Right lobe of liver (tissue), 6 donors: ENCODE results near the gene ABHD12. TPM values are rescaled to one million over a fixed set of nuclear protein-coding genes. Genes with fewer than 3 reads are reported as not detected.

Experiments
- ATAC-seq, 4 donors: fragments of 200-7000 bp; cut with Tn5 transposase; one replicate each; pipeline ENCODE4 v1.9.1; 2020; ENCODE audit warnings: mild to moderate bottlenecking in 4 of 4, moderate library complexity in 4 of 4
- DNase-seq, 3 donors: peaks; one replicate each; pipeline ENCODE4 v3.0.0-alpha.2; 2020
- H3K27ac ChIP-seq, 3 donors: fragments of 200-600 bp; one replicate each; pipeline ENCODE4 v1.8.0; 2022
- H3K27me3 ChIP-seq, 2 donors: fragments of 200-600 bp; one replicate each; pipeline ENCODE4 v1.8.0; 2022
- H3K36me3 ChIP-seq, 4 donors: fragments of 200-600 bp; sonication (generic) in 1 of 4; one replicate each; pipeline versions ENCODE4 v1.5.1 to v1.8.0; 2017 to 2022; ENCODE audit warnings: control low read depth in 1 of 4
- H3K4me1 ChIP-seq, 4 donors: fragments of 200-600 bp; sonication (generic) in 1 of 4; one replicate each; pipeline versions ENCODE4 v1.5.1 to v1.8.0; 2017 to 2022; ENCODE audit warnings: control low read depth in 1 of 4
- H3K4me3 ChIP-seq, 3 donors: fragments of 200-600 bp; one replicate each; pipeline ENCODE4 v1.8.0; 2022
- H3K9me3 ChIP-seq, 4 donors: fragments of 200-600 bp; sonication (generic) in 1 of 4; one replicate each; pipeline versions ENCODE4 v1.5.1 to v1.8.0; 2017 to 2022; ENCODE audit warnings: control low read depth in 1 of 4
- CTCF ChIP-seq, 4 donors: fragments of 200-600 bp in 3 of 4; fragments of 450-650 bp in 1 of 4; IDR thresholded peaks; one replicate each; pipeline versions ENCODE4 v1.5.1 to v1.8.0; 2016 to 2022; ENCODE audit warnings: antibody characterized with exemption in 4 of 4, mild to moderate bottlenecking in 2 of 4
- POLR2A ChIP-seq: fragments of 450-650 bp; IDR thresholded peaks from one replicate; pipeline ENCODE4 v1.6.1; 2017; ENCODE audit warnings: antibody characterized with exemption, mild to moderate bottlenecking
- WGBS: methylation state at CpG from one replicate; pipeline ENCODE4 v1.1.6; 2018; ENCODE audit warnings: low coverage, low lambda C conversion rate; ENCODE audit not compliant: insufficient coverage; ENCODE audit errors: missing lambda C conversion rate; 5-methylcytosine and 5-hydroxymethylcytosine counted together
- intact Hi-C, 2 donors: fragments of 100-400 bp; cut with DNase I; formaldehyde crosslinking; loops; one replicate each; pipeline versions ENCODE4 v1.11.2 to v1.14.1; 2022
- total RNA-seq, 6 experiments: library from RNA; depleted of rRNA in 2 of 6; stranded (reverse); fragments of >200 nt in 2 of 6; fragmentation: NEBNext Ultra II Directional in 3 of 6; extraction: Animal tissue kit (Norgen Biotek cat#: 25700) in 3 of 6; gene quantifications; one replicate each; pipeline versions ENCODE4 v1.1.0 to v1.2.4, GENCODE V29; 2016 to 2023
- donor health status: DM: no; HTN: yes; CAD: no.
- donor health status: DM: no; HTN: no; CAD: no.
- donor health status: DM: no; HTN: no; CAD: no.
- donor health status: DM: no; HTN: yes; CAD: no.
- donor health status: DM: no; HTN: yes; CAD: no.

Gene ABHD12
- total RNA-seq, 6 experiments from 2014 or later: 16.1 to 23.6 (median 18.7) TPM

GRCh38 chr20:25310268-25310920 is 80.2 kb downstream of the ABHD12 start:
- intact Hi-C loops: no loop called here
- Histone ChIP-seq H3K27me3 (no peaks in the 10 kb centered on the region), H3K4me3 (no peak overlapping the region), H3K36me3 (no peaks in the 10 kb centered on the region), H3K27ac (peak overlapping the region; percentile 61 to 74 (median 70)), H3K9me3 (no peaks in the 10 kb centered on the region), H3K4me1 (peaks cover 0 to 31% (median 11%) of the 10 kb centered on the region in 4 donors)
- TF ChIP-seq POLR2A (no peak), CTCF (IDR thresholded peaks at IDR 0.05) (peak; percentile 44 to 70 (median 56))
- peak; percentile 65 to 79 (median 73) for DNase-seq
- WGBS: 9% methylated on average over 5 of the region's 6 CpGs
- ATAC-seq: peak; percentile 90 to 95 (median 94)

GRCh38 chr20:25309395-25310267 is 81.0 kb downstream of the ABHD12 start:
- peak; percentile 37 to 72 (median 50) for ATAC-seq
- H3K27me3 ChIP-seq: no peaks in the 10 kb centered on the region
- H3K4me3 ChIP-seq: no peak overlapping the region
- intact Hi-C loops: loop anchor here in 1 of 2 donors (10.0 kb wide), 1 partner anchor 85 kb away; the partner anchor contains the start of gene ABHD12
- H3K27ac ChIP-seq: peak overlapping the region; percentile 61 to 74 (median 70)
- TF ChIP-seq CTCF (IDR thresholded peaks at IDR 0.05): no peak
- TF ChIP-seq POLR2A: no peak
- peak in 2 of 3 donors; percentile 54 to 66 for DNase-seq
- peaks cover 0 to 31% (median 11%) of the 10 kb centered on the region in 4 donors for H3K4me1 ChIP-seq
- WGBS: 55% methylated on average over 4 of the region's 18 CpGs
- no peaks in the 10 kb centered on the region for H3K36me3 ChIP-seq
- H3K9me3 ChIP-seq: no peaks in the 10 kb centered on the region

GRCh38 chr20:25308671-25309394 is 81.8 kb downstream of the ABHD12 start:
- WGBS: no CpG with 5 or more reads among the region's 17 CpGs
- H3K36me3 ChIP-seq: peaks cover 0 to 3% (median 0%) of the 10 kb centered on the region in 4 donors
- ATAC-seq (no peak), DNase-seq (peak in 2 of 3 donors; percentile 32 to 56)
- intact Hi-C loops: loop anchor here in 1 of 2 donors (10.0 kb wide), 1 partner anchor 86 kb away; the partner anchor contains the start of gene ABHD12
- H3K4me3 ChIP-seq: no peak overlapping the region
- TF ChIP-seq CTCF (IDR thresholded peaks at IDR 0.05): no peak
- no peak for TF ChIP-seq POLR2A
- no peaks in the 10 kb centered on the region for H3K27me3 ChIP-seq
- no peak overlapping the region for H3K27ac ChIP-seq
- peaks cover 0 to 31% (median 11%) of the 10 kb centered on the region in 4 donors for H3K4me1 ChIP-seq
- H3K9me3 ChIP-seq: no peaks in the 10 kb centered on the region

GRCh38 chr20:25308083-25308491 is 82.5 kb downstream of the ABHD12 start:
- H3K4me1 ChIP-seq: peaks cover 0 to 31% (median 11%) of the 10 kb centered on the region in 4 donors
- WGBS: 55% methylated on average over 2 of the region's 13 CpGs
- intact Hi-C loops: loop anchor here in 1 of 2 donors (10.0 kb wide), 1 partner anchor 87 kb away; the partner anchor contains the start of gene ABHD12
- peak in 2 of 3 donors; percentile 24 to 44 for DNase-seq
- H3K4me3 ChIP-seq: no peak overlapping the region
- H3K36me3 ChIP-seq: peaks cover 0 to 3% (median 0%) of the 10 kb centered on the region in 4 donors
- TF ChIP-seq POLR2A (no peak), CTCF (IDR thresholded peaks at IDR 0.05) (no peak)
- no peaks in the 10 kb centered on the region for H3K27me3 ChIP-seq
- ATAC-seq: no peak
- no peak overlapping the region for H3K27ac ChIP-seq
- no peaks in the 10 kb centered on the region for H3K9me3 ChIP-seq
